ENCODE data around the gene SUN1. TPM values are rescaled to one million over a fixed set of nuclear protein-coding genes. Genes with fewer than 3 reads are reported as not detected.

Gene SUN1
- total and polyA plus RNA-seq, 7 donors: 23.4 to 130 (median 108) TPM

DNA sequence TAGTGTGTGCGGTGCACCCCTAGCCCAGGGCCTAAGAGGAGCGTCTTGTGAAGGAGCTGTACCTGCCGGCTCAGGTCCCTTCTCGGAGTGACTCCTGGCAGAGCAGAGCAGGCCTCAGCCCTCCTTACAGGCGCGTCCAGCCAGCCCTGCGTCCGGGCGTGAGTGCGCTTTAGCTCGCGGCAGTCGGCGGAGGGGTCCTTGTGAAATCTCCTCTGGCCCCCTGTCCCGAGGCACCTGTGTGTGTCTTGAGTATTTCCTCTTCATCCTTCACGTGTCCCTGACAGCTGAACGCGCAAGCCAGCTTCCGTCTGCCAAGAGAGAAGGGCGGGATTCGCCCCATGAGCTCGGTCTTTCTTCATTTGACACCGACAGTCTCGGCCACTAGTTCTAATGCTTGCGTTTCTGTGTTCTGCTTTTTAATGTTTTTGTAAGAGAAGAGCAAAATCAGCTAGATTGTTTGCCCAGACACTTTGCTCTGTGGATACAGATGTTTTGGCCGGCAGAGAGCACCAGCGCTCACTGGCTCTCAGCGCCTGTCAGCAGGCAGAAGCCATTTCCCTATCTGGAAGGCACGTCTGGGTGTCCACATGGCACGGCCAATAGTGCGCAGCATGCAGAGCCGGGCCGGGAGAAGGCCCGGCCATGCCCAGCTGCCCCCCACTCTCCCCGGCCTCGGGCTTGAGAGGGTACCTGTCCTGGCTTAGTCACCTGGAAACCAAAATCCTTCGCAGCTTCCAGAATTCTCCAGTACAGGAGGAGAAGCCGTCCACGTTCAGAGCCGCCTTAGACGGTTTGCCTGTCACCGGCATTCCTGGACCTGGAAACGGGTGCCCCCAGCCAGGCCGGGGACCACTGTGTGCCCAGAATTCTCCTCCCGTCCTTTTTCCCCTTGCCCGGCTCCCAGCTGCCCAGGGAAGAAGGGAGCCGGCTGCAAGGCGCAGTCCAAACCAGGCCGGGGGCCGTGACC, 51.1 kb downstream of the SUN1 start:
- Histone ChIP-seq H3K4me3 (no peak overlapping the region), H3K27me3 (no peaks in the 10 kb centered on the region), H3K4me1 (peaks cover 0 to 63% (median 49%) of the 10 kb centered on the region in 4 donors), H3K9me3 (no peaks in the 10 kb centered on the region), H3K36me3 (peaks cover 19 to 33% (median 22%) of the 10 kb centered on the region in 4 donors), H3K27ac (peak overlapping the region in 3 of 4 donors; percentile 36 to 43 (median 43))
- DNase-seq: peak; percentile 65
- TF ChIP-seq CTCF (IDR thresholded peaks at IDR 0.05) (no peak), POLR2AphosphoS5 (IDR thresholded peaks at IDR 0.05) (no peak), POLR2A (IDR thresholded peaks at IDR 0.05) (no peak), EP300 (IDR thresholded peaks at IDR 0.05) (no peak)
- 89 to 90% methylated on average over 50 of the region's 50 CpGs for WGBS, 2 donors
- intact Hi-C loops (cut with DNase I): no loop called here

GRCh38 chr7:884191-885003, 52.1 kb downstream of the SUN1 start:
- TF ChIP-seq EP300 (IDR thresholded peaks at IDR 0.05): no peak
- TF ChIP-seq CTCF (IDR thresholded peaks at IDR 0.05): no peak
- no peak for TF ChIP-seq POLR2A (IDR thresholded peaks at IDR 0.05)
- no peak for TF ChIP-seq POLR2AphosphoS5 (IDR thresholded peaks at IDR 0.05)
- Histone ChIP-seq H3K9me3 (no peaks in the 10 kb centered on the region), H3K27ac (peak overlapping the region in 1 of 4 donors; percentile 36), H3K27me3 (no peaks in the 10 kb centered on the region), H3K4me3 (no peak overlapping the region), H3K36me3 (peaks cover 25 to 37% (median 29%) of the 10 kb centered on the region in 4 donors), H3K4me1 (peaks cover 0 to 53% (median 39%) of the 10 kb centered on the region in 4 donors)
- intact Hi-C loops (cut with DNase I): no loop called here
- 87 to 92% methylated on average over 31 of the region's 31 CpGs for WGBS, 2 donors
- peak; percentile 61 for DNase-seq

DNA sequence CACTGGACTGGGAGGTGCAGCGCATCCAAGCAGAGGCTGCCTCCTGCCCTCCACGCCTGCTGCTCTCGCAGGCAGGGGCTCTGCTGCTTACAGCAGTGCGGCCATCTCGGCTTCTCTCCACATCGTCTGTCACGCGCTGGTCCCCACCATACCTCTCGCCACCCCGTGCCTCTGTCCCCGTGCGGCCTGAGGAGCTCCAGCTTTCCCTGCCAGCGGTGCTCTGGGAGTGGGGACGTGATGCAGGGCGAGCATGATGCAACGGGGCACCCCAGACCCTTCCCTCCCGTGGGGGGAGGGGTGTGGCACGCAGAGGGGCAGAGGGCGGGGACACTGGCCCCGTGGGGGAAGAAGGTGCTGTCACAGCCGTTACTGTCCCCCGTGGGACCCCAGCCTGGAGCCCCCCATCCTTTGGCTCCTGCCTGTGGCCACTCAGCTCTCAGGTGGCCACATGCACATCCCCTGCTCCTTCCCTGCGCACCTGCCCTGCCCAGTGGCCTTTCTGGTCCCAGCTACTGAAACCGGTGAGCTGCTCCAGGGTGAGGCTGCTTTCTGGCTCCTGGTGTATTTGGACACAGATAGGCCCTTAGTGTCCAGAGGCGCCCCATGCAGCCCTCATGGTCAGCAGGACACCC, 53.1 kb downstream of the SUN1 start:
- 80 to 87% methylated on average over 25 of the region's 25 CpGs for WGBS, 2 donors
- H3K4me3 ChIP-seq: no peak overlapping the region
- H3K27ac ChIP-seq: no peak overlapping the region
- intact Hi-C loops (cut with DNase I): no loop called here
- no peaks in the 10 kb centered on the region for H3K27me3 ChIP-seq
- TF ChIP-seq POLR2A (IDR thresholded peaks at IDR 0.05) (no peak), CTCF (IDR thresholded peaks at IDR 0.05) (no peak), EP300 (IDR thresholded peaks at IDR 0.05) (no peak), POLR2AphosphoS5 (IDR thresholded peaks at IDR 0.05) (no peak)
- H3K9me3 ChIP-seq: no peaks in the 10 kb centered on the region
- peaks cover 0 to 43% (median 30%) of the 10 kb centered on the region in 4 donors for H3K4me1 ChIP-seq
- DNase-seq: peak; percentile 60
- H3K36me3 ChIP-seq: peaks cover 26 to 38% (median 29%) of the 10 kb centered on the region in 4 donors

- H3K4me3 ChIP-seq: no peak overlapping the region
- intact Hi-C loops (cut with DNase I): no loop called here
- H3K36me3 ChIP-seq: peaks cover 29 to 44% (median 34%) of the 10 kb centered on the region in 4 donors
- H3K27me3 ChIP-seq: no peaks in the 10 kb centered on the region
- H3K9me3 ChIP-seq: no peaks in the 10 kb centered on the region
- no peak for TF ChIP-seq EP300 (IDR thresholded peaks at IDR 0.05)
- no peak for TF ChIP-seq POLR2AphosphoS5 (IDR thresholded peaks at IDR 0.05)
- TF ChIP-seq POLR2A (IDR thresholded peaks at IDR 0.05): no peak
- TF ChIP-seq CTCF (IDR thresholded peaks at IDR 0.05): no peak
- 80 to 94% methylated on average over 30 of the region's 30 CpGs for WGBS, 2 donors
- peak; percentile 61 for DNase-seq
- peaks cover 0 to 36% (median 25%) of the 10 kb centered on the region in 4 donors for H3K4me1 ChIP-seq
- H3K27ac ChIP-seq: no peak overlapping the region
Observed at GRCh38 chr7:885893-886625, 53.8 kb downstream of the SUN1 start.
